ENCODE measurements around the gene TMEM132D. TPM values are rescaled to one million over a fixed set of nuclear protein-coding genes. Genes with fewer than 3 reads are reported as not detected.

Gene TMEM132D
- total RNA-seq, 4 donors from 2014 or later = 0.15 to 0.94 TPM; not detected in 2

GRCh38 chr12:129873833-129874208 is 30.0 kb downstream of the TMEM132D start:
- no peaks in the 10 kb centered on the region for H3K4me1 ChIP-seq
- WGBS, 2 donors (ENCODE audit: low coverage in 1 of 2) = 75 to 83% methylated on average over 4 to 6 of the region's 6 CpGs
- ATAC-seq = no peak
- H3K36me3 ChIP-seq = no peaks in the 10 kb centered on the region
- no peak overlapping the region for H3K27ac ChIP-seq
- H3K9me3 ChIP-seq = peaks cover 0 to 11% (median 0%) of the 10 kb centered on the region in 3 donors
- H3K27me3 ChIP-seq = peaks cover 13% of the 10 kb centered on the region
- TF ChIP-seq CTCF (IDR thresholded peaks at IDR 0.05) = no peak
- no peak for TF ChIP-seq EP300 (IDR thresholded peaks at IDR 0.05)
- TF ChIP-seq POLR2A (IDR thresholded peaks at IDR 0.05) = no peak
- TF ChIP-seq POLR2AphosphoS5 (IDR thresholded peaks at IDR 0.05) = no peak
- H3K4me3 ChIP-seq = no peak overlapping the region

- Histone ChIP-seq H3K36me3 (no peaks in the 10 kb centered on the region), H3K4me1 (no peaks in the 10 kb centered on the region), H3K27ac (no peak overlapping the region), H3K4me3 (no peak overlapping the region), H3K9me3 (peaks cover 0 to 11% (median 0%) of the 10 kb centered on the region in 3 donors), H3K27me3 (peaks cover 11% of the 10 kb centered on the region)
- TF ChIP-seq EP300 (IDR thresholded peaks at IDR 0.05) (no peak), POLR2AphosphoS5 (IDR thresholded peaks at IDR 0.05) (no peak), CTCF (IDR thresholded peaks at IDR 0.05) (no peak), POLR2A (IDR thresholded peaks at IDR 0.05) (no peak)
- ATAC-seq = no peak
- WGBS, 2 donors (ENCODE audit: low coverage in 1 of 2) = 53 to 54% methylated on average over 9 to 13 of the region's 13 CpGs
These were observed 30.6 kb downstream of the TMEM132D start for GRCh38 chr12:129873111-129873832.

- WGBS, 2 donors (ENCODE audit: low coverage in 1 of 2) = 45 to 46% methylated on average over 6 to 14 of the region's 19 CpGs
- Histone ChIP-seq H3K27me3 (peaks cover 11% of the 10 kb centered on the region), H3K4me1 (no peaks in the 10 kb centered on the region), H3K4me3 (no peak overlapping the region), H3K27ac (no peak overlapping the region), H3K36me3 (no peaks in the 10 kb centered on the region), H3K9me3 (peaks cover 0 to 11% (median 0%) of the 10 kb centered on the region in 3 donors)
- TF ChIP-seq POLR2A (IDR thresholded peaks at IDR 0.05) = no peak
- no peak for TF ChIP-seq EP300 (IDR thresholded peaks at IDR 0.05)
- TF ChIP-seq POLR2AphosphoS5 (IDR thresholded peaks at IDR 0.05) = no peak
- no peak for ATAC-seq
These were observed 31.5 kb downstream of the TMEM132D start for GRCh38 chr12:129871991-129872972.

- Histone ChIP-seq H3K4me1 (no peaks in the 10 kb centered on the region), H3K4me3 (no peak overlapping the region), H3K27ac (no peak overlapping the region), H3K9me3 (peaks cover 0 to 14% (median 0%) of the 10 kb centered on the region in 3 donors), H3K27me3 (peaks cover 14% of the 10 kb centered on the region), H3K36me3 (no peaks in the 10 kb centered on the region)
- TF ChIP-seq EP300 (IDR thresholded peaks at IDR 0.05) (no peak), POLR2A (IDR thresholded peaks at IDR 0.05) (no peak), POLR2AphosphoS5 (IDR thresholded peaks at IDR 0.05) (no peak), CTCF (IDR thresholded peaks at IDR 0.05) (no peak)
- 50 to 77% methylated on average over 3 to 5 of the region's 5 CpGs for WGBS, 2 donors (ENCODE audit: low coverage in 1 of 2)
- no peak for ATAC-seq
These were observed 33.0 kb downstream of the TMEM132D start for GRCh38 chr12:129870796-129871195.

- no peaks in the 10 kb centered on the region for H3K4me1 ChIP-seq
- H3K36me3 ChIP-seq = no peaks in the 10 kb centered on the region
- peaks cover 0 to 14% (median 0%) of the 10 kb centered on the region in 3 donors for H3K9me3 ChIP-seq
- TF ChIP-seq CTCF (IDR thresholded peaks at IDR 0.05) (no peak), POLR2A (IDR thresholded peaks at IDR 0.05) (no peak), POLR2AphosphoS5 (IDR thresholded peaks at IDR 0.05) (no peak), EP300 (IDR thresholded peaks at IDR 0.05) (no peak)
- H3K27ac ChIP-seq = no peak overlapping the region
- H3K4me3 ChIP-seq = no peak overlapping the region
- no peak for ATAC-seq
- H3K27me3 ChIP-seq = peaks cover 19% of the 10 kb centered on the region
- WGBS, 2 donors (ENCODE audit: low coverage in 1 of 2) = 83% methylated on average over 1 of the region's 2 CpGs; no CpG with 5 or more reads in 1 of the 2 donors
These were observed 33.7 kb downstream of the TMEM132D start for GRCh38 chr12:129870136-129870535.

Measured in gastroesophageal sphincter (tissue), 4 donors.